CD4-positive, alpha-beta T cell (primary cell): ENCODE results near the gene AAK1. TPM values are rescaled to one million over a fixed set of nuclear protein-coding genes. Genes with fewer than 3 reads are reported as not detected.

Source experiments
- ATAC-seq: fragments of 200-7000 bp; cut with Tn5 transposase; one replicate; pipeline ENCODE4 v1.10.0; 2022; ENCODE audit warnings: mild to moderate bottlenecking; ENCODE audit not compliant: poor library complexity
- CTCF ChIA-PET: fragments of 350-600 bp; sonication (Branson Sonifier 250); formaldehyde crosslinking; loops from one replicate; lab custom pipeline; 2021; ENCODE audit warnings: antibody characterized with exemption, inconsistent platforms; lab: Charles Lee
- POLR2A ChIA-PET: fragments of 350-600 bp; sonication (Branson Sonifier 250); formaldehyde crosslinking; loops from one replicate; lab custom pipeline; 2021; ENCODE audit warnings: antibody characterized with exemption, inconsistent platforms; lab: Charles Lee
- DNase-seq, 14 experiments: peaks; one replicate each; pipeline ENCODE4 v3.0.0-alpha.2; 2013 to 2020; ENCODE audit warnings: mixed read lengths in 2 of 14
- H3K27ac ChIP-seq, 2 donors: one replicate each; pipeline versions ENCODE4 v1.5.1 to v1.7.0; 2013; ENCODE audit warnings: low read length in 2 of 2, low read depth in 1 of 2, mild to moderate bottlenecking in 1 of 2
- H3K27me3 ChIP-seq, 2 experiments: 1 replicate in 1 of 2; 2 replicates in 1 of 2; pipeline versions ENCODE4 v1.6.1 to v1.7.0; 2013; ENCODE audit warnings: low read length in 2 of 2, control low read depth in 1 of 2, mild to moderate bottlenecking in 1 of 2, moderate library complexity in 1 of 2; ENCODE audit not compliant: insufficient read depth in 2 of 2, control insufficient read depth in 1 of 2
- H3K36me3 ChIP-seq: one replicate; pipeline ENCODE4 v1.6.1; 2013; ENCODE audit warnings: low read length, control low read depth; ENCODE audit not compliant: insufficient read depth
- H3K4me1 ChIP-seq: one replicate; pipeline ENCODE4 v1.6.1; 2013; ENCODE audit warnings: low read length, control low read depth; ENCODE audit not compliant: insufficient read depth
- H3K4me3 ChIP-seq: one replicate; pipeline ENCODE4 v1.5.1; 2013; ENCODE audit warnings: mild to moderate bottlenecking, low read length, moderate library complexity
- H3K9me3 ChIP-seq, 2 experiments: 1 replicate in 1 of 2; 2 replicates in 1 of 2; pipeline versions ENCODE4 v1.6.1 to v1.7.0; 2013; ENCODE audit warnings: low read length in 2 of 2, mild to moderate bottlenecking in 2 of 2, control low read depth in 1 of 2, moderate library complexity in 1 of 2; ENCODE audit not compliant: control insufficient read depth in 1 of 2, insufficient read depth in 1 of 2
- H3K27ac Mint-ChIP-seq: one replicate; pipeline ENCODE4 v1.8.0; 2020; ENCODE audit warnings: mixed read lengths
- H3K27me3 Mint-ChIP-seq: one replicate; pipeline ENCODE4 v1.8.0; 2021; ENCODE audit warnings: mixed read lengths
- H3K36me3 Mint-ChIP-seq: one replicate; pipeline ENCODE4 v1.8.0; 2021; ENCODE audit warnings: low read depth, mixed read lengths
- H3K4me1 Mint-ChIP-seq: one replicate; pipeline ENCODE4 v1.8.0; 2021; ENCODE audit warnings: low read depth, mixed read lengths
- H3K4me3 Mint-ChIP-seq: one replicate; pipeline ENCODE4 v1.8.0; 2020; ENCODE audit warnings: mild to moderate bottlenecking, mixed read lengths
- H3K9me3 Mint-ChIP-seq: one replicate; pipeline ENCODE4 v1.8.0; 2020; ENCODE audit warnings: mixed read lengths
- intact Hi-C, 2 experiments: fragments of 100-400 bp; cut with DNase I in 1 of 2; cut with micrococcal nuclease in 1 of 2; formaldehyde crosslinking; loops; one replicate each; pipeline versions ENCODE4 v1.15.1 to v1.9.0; 2023 to 2025; cut with DNase I, micrococcal nuclease
- total RNA-seq, 174 experiments: library from RNA in 2 of 174; stranded (reverse) in 2 of 174; gene quantifications; one replicate each; pipeline ENCODE4 v1.2.3 and lab custom pipeline; 2021 to 2026
- TF ChIP-seq, protein P1 (sequence below): fragments of 200-600 bp; IDR thresholded peaks from one replicate; pipeline ENCODE4 v1.8.0; 2022; ENCODE audit warnings: antibody characterized with exemption, mild to moderate bottlenecking

AAK1 gene
- total RNA-seq, 2 experiments from 2014 or later, result 201 to 208 TPM

DNA sequence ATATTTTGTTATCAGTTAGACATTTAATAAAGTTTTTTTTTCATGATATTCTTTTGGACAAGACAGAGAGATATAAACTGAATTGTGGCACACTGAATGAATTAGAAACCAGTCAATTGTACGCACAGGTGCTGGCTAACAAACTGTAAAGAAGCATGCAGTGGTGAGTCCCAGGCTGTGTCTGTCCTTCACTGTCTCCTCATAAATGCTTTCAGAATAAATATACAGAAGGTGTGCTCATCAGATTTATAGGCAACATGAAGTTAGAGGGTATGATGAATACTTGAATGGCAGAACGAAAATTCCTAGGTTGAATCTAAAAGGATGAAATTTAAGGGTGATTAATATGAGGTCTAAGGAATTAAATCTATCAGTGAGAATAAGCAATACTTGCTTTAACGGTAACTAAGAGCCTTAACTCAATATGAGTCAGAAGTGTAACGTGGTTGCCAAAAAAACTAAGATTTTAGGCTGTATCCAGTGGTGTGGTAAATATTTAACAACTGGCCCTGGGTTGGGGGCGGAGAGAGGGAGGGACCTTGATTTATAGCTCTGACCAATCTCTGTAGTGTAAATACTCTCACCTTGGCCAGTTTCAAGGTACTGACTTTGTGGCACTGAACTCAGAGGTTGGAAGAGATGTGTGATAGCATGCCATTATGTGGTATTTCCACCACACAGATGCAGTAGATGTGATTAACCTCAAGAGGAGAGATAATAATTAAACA, 41.9 kb upstream of the AAK1 start:
- ChIA-PET POLR2A (interaction anchor here (5.9 to 6.7 kb wide), 2 partner anchors 40 kb away, joined by 62 to 65 read pairs; partner anchors contain the start of gene AAK1), CTCF (no interaction called here)
- no peaks in the 10 kb centered on the region for H3K9me3 ChIP-seq
- H3K27ac ChIP-seq, result no peak overlapping the region
- H3K4me3 ChIP-seq, result no peak overlapping the region
- H3K36me3 Mint-ChIP-seq, result no peaks in the 10 kb centered on the region
- peak overlapping the region; percentile 70 for H3K27ac Mint-ChIP-seq
- H3K4me1 Mint-ChIP-seq, result peaks cover 79% of the 10 kb centered on the region
- no peaks in the 10 kb centered on the region for H3K27me3 ChIP-seq
- peak in 1 of 14 experiments; percentile 55 for DNase-seq
- peaks cover 25% of the 10 kb centered on the region for H3K4me1 ChIP-seq
- intact Hi-C loops, result no loop called here
- no peaks in the 10 kb centered on the region for H3K36me3 ChIP-seq
- H3K27me3 Mint-ChIP-seq, result no peaks in the 10 kb centered on the region
- H3K9me3 Mint-ChIP-seq, result peaks cover 2% of the 10 kb centered on the region
- ATAC-seq, result no peak
- no peak overlapping the region for H3K4me3 Mint-ChIP-seq
- TF ChIP-seq, protein P1, sequence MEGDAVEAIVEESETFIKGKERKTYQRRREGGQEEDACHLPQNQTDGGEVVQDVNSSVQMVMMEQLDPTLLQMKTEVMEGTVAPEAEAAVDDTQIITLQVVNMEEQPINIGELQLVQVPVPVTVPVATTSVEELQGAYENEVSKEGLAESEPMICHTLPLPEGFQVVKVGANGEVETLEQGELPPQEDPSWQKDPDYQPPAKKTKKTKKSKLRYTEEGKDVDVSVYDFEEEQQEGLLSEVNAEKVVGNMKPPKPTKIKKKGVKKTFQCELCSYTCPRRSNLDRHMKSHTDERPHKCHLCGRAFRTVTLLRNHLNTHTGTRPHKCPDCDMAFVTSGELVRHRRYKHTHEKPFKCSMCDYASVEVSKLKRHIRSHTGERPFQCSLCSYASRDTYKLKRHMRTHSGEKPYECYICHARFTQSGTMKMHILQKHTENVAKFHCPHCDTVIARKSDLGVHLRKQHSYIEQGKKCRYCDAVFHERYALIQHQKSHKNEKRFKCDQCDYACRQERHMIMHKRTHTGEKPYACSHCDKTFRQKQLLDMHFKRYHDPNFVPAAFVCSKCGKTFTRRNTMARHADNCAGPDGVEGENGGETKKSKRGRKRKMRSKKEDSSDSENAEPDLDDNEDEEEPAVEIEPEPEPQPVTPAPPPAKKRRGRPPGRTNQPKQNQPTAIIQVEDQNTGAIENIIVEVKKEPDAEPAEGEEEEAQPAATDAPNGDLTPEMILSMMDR, result no peak

DNA sequence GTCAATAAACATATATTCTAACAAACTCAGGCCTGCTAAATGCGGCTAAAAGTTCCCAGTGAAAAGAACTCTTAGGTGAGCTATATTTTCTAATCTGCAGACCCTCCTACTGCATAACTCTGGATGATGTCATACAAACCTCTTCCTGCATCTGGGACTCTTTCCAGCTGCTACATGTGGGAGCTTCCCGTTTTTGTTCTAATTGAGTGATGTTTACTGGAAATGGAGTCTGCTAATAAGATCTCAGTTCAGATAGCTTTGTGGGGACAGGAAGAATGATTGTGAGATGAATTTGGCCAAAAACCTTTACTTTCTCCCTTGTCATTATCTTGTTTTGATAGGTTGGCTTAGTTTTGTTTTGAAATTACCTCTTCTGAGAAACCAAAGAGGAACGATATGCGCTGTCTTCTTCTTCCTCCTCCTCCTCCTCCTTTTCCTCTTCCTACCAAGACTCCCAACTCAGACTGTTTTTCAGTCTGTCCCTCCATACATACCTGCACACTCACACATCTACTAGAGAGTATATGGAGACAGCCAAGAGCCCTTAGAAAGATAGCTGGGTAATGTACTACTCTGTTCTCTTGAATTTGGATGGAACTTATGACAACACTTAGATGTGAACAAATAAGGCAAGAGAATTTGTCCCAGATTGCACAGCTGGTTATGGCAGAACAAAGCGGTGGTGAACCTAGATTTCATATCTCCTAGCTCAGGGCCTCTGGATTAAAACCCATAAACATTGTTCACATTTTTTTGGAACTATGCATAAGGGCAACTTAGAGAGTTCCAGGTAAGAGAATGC, 39.8 kb upstream of the AAK1 start:
- Histone ChIP-seq H3K27ac (no peak overlapping the region), H3K4me1 (peaks cover 12% of the 10 kb centered on the region), H3K4me3 (no peak overlapping the region), H3K36me3 (no peaks in the 10 kb centered on the region), H3K9me3 (no peaks in the 10 kb centered on the region), H3K27me3 (no peaks in the 10 kb centered on the region)
- ChIA-PET CTCF (interaction anchor here (0.9 to 1.6 kb wide), 3 partner anchors 14 to 38 kb away, joined by 3 read pairs; no protein-coding TSS in a partner anchor), POLR2A (interaction anchor here (0.6 to 5.9 kb wide), 14 partner anchors 8 to 403 kb away, joined by 3 to 62 read pairs (median 4); partner anchors contain the start of genes AAK1 and GMCL1)
- Mint-ChIP-seq H3K36me3 (no peaks in the 10 kb centered on the region), H3K4me3 (peak overlapping the region; percentile 42), H3K4me1 (peaks cover 74% of the 10 kb centered on the region), H3K27me3 (no peaks in the 10 kb centered on the region), H3K27ac (peak overlapping the region; percentile 70), H3K9me3 (no peaks in the 10 kb centered on the region)
- no peak for DNase-seq
- ATAC-seq, result no peak
- TF ChIP-seq, protein P1, result no peak
- intact Hi-C loops, result no loop called here

DNA sequence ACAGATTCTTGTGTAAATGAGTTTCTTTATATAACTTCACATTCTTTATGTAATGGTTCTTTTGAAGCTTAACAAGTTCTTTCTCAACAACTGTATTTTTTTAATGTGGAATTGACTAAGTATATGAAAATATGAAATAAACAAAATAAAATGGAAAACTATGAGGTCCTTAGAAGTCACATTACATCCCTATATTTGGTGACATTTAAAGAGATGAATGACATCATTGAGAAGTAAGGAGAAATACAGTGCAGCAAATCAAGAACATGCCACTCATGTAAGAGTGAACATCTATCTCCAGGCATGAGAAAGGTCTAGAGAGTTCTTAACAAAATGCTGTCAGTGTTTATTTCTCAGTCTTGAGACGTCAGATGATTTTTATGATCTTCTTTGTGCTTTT, 39.0 kb upstream of the AAK1 start:
- no peaks in the 10 kb centered on the region for H3K9me3 Mint-ChIP-seq
- no peaks in the 10 kb centered on the region for H3K27me3 Mint-ChIP-seq
- peak overlapping the region; percentile 70 for H3K27ac Mint-ChIP-seq

More for the DNA sequence above, 39.0 kb upstream of the AAK1 start:
- Histone ChIP-seq H3K27me3 (no peaks in the 10 kb centered on the region), H3K27ac (no peak overlapping the region), H3K4me3 (no peak overlapping the region), H3K9me3 (no peaks in the 10 kb centered on the region), H3K4me1 (peaks cover 12% of the 10 kb centered on the region), H3K36me3 (no peaks in the 10 kb centered on the region)
- ChIA-PET CTCF (interaction anchor here (1.6 kb wide), 1 partner anchor 38 kb away, joined by 3 read pairs; no protein-coding TSS in a partner anchor), POLR2A (interaction anchor here (1.1 to 5.9 kb wide), 6 partner anchors 9 to 404 kb away, joined by 3 to 62 read pairs (median 10); partner anchors contain the start of gene AAK1)
- TF ChIP-seq, protein P1, result no peak
- H3K4me1 Mint-ChIP-seq, result peaks cover 69% of the 10 kb centered on the region
- no peaks in the 10 kb centered on the region for H3K36me3 Mint-ChIP-seq
- intact Hi-C loops, result no loop called here
- no peak overlapping the region for H3K4me3 Mint-ChIP-seq
- ATAC-seq (no peak), DNase-seq (no peak)
